ENCODE results near the gene LAMP5.

- TF ChIP-seq POLR2AphosphoS5 (IDR thresholded peaks at IDR 0.05; ENCODE audit: low read depth, low read length) (no peak), TAF1 (IDR thresholded peaks at IDR 0.05; ENCODE audit: borderline replicate concordance, insufficient read depth, low read length) (no peak), REST (IDR thresholded peaks at IDR 0.05; ENCODE audit: insufficient read depth in 1 of 2, low read depth in 2 of 2, low read length in 2 of 2) (no peak)
Measured at GRCh38 chr20:9571783-9572182, 57.4 kb downstream of the LAMP5 start.

Data from PFSK-1 (cell line).